Testis (tissue), 3 donors: ENCODE measurements around the gene STYXL1. TPM values are rescaled to one million over a fixed set of nuclear protein-coding genes. Genes with fewer than 3 reads are reported as not detected.

Experiments
- DNase-seq: peaks from one replicate; pipeline ENCODE4 v3.0.0-alpha.2; 2019
- H3K27ac ChIP-seq, 2 donors: fragments of 200-600 bp; sonication (generic); one replicate each; pipeline ENCODE4 v1.5.1; 2019
- H3K27me3 ChIP-seq: fragments of 200-600 bp; sonication (generic); one replicate; pipeline ENCODE4 v1.5.1; 2019
- H3K36me3 ChIP-seq: fragments of 200-600 bp; sonication (generic); one replicate; pipeline ENCODE4 v1.5.1; 2017; ENCODE audit warnings: low read depth; ENCODE audit errors: missing control alignments
- H3K4me1 ChIP-seq: fragments of 200-600 bp; sonication (generic); one replicate; pipeline ENCODE4 v1.5.1; 2019
- H3K4me3 ChIP-seq, 2 donors: fragments of 200-600 bp; sonication (generic); one replicate each; pipeline ENCODE4 v1.5.1; 2017 to 2019
- H3K9me3 ChIP-seq: fragments of 200-600 bp; sonication (generic); one replicate; pipeline ENCODE4 v1.5.1; 2017
- POLR2A ChIP-seq: fragments of 450-650 bp; IDR thresholded peaks from one replicate; pipeline ENCODE4 v1.6.1; 2017; ENCODE audit warnings: antibody characterized with exemption, mild to moderate bottlenecking, moderate library complexity
- WGBS, 2 donors: methylation state at CpG; one replicate each; pipeline ENCODE4 v1.1.5; 2018; 5-methylcytosine and 5-hydroxymethylcytosine counted together
- intact Hi-C: fragments of 100-400 bp; cut with DNase I; formaldehyde crosslinking; loops from one replicate; pipeline ENCODE4 v1.15.1; 2023; ENCODE audit warnings: low total_unique reads
- polyA plus RNA-seq: library from polyadenylated mRNA; stranded (reverse); fragments of 350-450 nt; fragmentation: Illumina TruSeq; extraction: RNeasy Lipid Tissue Mini Kit (QIAGEN cat#74804); gene quantifications from one replicate; pipeline ENCODE4 v1.2.3, GENCODE V29; 2014; ENCODE audit warnings: low read depth, low replicate concordance; ENCODE audit not compliant: insufficient read depth
- total RNA-seq, 2 donors: library from RNA; depleted of rRNA; stranded (reverse); fragments of >200 nt; gene quantifications; one replicate each; pipeline ENCODE4 v1.2.3, GENCODE V29; 2016
- TF ChIP-seq, protein P1 (sequence below), 3 experiments: fragments of 450-650 bp in 2 of 3; fragments of 200-600 bp in 1 of 3; sonication (generic) in 1 of 3; IDR thresholded peaks; one replicate each; pipeline ENCODE4 v1.5.1; 2016 to 2019; ENCODE audit warnings: antibody characterized with exemption in 3 of 3, mild to moderate bottlenecking in 2 of 3, moderate library complexity in 1 of 3

The STYXL1 gene
- total and polyA plus RNA-seq, 3 donors from 2014 or later: 47.0 to 122 (median 48.3) TPM

DNA sequence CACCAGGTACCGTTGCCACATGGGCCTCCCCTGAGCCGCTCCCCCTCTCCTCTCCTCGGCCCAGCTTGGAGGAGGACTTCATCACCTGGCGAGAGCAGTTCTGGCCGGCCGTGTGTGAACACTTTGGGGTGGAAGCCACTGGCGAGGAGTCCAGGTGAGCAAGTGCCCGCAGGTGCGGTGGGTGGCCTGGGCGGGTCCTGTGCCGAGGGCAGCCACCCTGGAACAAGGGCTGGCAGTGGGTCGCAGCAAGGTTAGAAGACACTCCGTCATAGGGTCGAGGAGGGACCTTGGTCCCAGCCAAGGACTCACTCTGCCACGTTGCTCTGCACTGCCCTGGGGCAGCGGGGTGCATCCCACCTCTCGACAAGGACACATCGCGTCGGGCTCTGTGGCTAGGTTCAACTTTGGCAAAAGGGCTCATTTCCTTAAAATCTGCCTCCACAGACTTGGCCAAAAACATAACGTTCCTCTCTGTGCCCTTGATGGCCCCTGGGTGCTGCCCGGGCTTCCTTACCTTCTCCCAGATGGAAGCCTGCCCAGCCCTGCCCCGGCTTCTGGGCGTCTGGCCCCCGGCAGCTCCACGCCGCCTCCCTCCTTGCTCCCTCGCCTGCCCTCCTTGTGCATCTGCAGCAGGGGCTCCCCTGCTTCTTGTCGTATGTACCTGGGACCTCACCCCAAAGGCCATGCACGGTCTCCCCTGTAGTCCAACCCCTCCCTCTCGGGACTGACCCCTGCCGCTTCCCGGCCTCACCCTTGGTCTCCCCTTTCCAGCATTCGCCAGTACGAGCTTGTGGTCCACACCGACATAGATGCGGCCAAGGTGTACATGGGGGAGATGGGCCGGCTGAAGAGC lies 66.1 kb downstream of the STYXL1 start:
- 74 to 76% methylated on average over 26 to 38 of the region's 38 CpGs for WGBS, 2 donors
- Histone ChIP-seq H3K4me1 (peaks cover 28% of the 10 kb centered on the region), H3K9me3 (no peaks in the 10 kb centered on the region), H3K4me3 (no peak overlapping the region), H3K27me3 (no peaks in the 10 kb centered on the region), H3K27ac (no peak overlapping the region), H3K36me3 (no peaks in the 10 kb centered on the region)
- intact Hi-C loops: no loop called here
- TF ChIP-seq, protein P1, sequence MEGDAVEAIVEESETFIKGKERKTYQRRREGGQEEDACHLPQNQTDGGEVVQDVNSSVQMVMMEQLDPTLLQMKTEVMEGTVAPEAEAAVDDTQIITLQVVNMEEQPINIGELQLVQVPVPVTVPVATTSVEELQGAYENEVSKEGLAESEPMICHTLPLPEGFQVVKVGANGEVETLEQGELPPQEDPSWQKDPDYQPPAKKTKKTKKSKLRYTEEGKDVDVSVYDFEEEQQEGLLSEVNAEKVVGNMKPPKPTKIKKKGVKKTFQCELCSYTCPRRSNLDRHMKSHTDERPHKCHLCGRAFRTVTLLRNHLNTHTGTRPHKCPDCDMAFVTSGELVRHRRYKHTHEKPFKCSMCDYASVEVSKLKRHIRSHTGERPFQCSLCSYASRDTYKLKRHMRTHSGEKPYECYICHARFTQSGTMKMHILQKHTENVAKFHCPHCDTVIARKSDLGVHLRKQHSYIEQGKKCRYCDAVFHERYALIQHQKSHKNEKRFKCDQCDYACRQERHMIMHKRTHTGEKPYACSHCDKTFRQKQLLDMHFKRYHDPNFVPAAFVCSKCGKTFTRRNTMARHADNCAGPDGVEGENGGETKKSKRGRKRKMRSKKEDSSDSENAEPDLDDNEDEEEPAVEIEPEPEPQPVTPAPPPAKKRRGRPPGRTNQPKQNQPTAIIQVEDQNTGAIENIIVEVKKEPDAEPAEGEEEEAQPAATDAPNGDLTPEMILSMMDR (IDR thresholded peaks at IDR 0.05): no peak
- TF ChIP-seq POLR2A: no peak
- no peak for DNase-seq

DNA sequence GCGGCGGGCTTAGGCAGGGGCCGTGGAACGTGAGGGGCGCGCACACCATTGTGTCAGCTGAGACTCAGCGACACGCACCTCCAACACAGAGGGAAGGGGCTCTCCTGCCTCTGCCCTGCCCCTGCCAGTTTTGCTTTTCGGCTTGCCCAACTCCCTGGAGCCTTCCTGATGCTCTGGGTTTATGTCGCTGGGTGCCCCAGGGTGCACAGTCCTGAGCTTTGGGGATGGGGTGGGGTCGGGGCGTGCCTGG lies 66.7 kb downstream of the STYXL1 start:
- intact Hi-C loops: no loop called here
- no peak for DNase-seq
- Histone ChIP-seq H3K27ac (no peak overlapping the region), H3K4me3 (no peak overlapping the region), H3K36me3 (no peaks in the 10 kb centered on the region), H3K9me3 (no peaks in the 10 kb centered on the region), H3K4me1 (peaks cover 24% of the 10 kb centered on the region), H3K27me3 (no peaks in the 10 kb centered on the region)
- no peak for TF ChIP-seq POLR2A
- TF ChIP-seq, protein P1 (IDR thresholded peaks at IDR 0.05): no peak
- whole genome bisulfite sequencing, 2 donors: 82 to 94% methylated on average over 8 to 12 of the region's 12 CpGs

DNA sequence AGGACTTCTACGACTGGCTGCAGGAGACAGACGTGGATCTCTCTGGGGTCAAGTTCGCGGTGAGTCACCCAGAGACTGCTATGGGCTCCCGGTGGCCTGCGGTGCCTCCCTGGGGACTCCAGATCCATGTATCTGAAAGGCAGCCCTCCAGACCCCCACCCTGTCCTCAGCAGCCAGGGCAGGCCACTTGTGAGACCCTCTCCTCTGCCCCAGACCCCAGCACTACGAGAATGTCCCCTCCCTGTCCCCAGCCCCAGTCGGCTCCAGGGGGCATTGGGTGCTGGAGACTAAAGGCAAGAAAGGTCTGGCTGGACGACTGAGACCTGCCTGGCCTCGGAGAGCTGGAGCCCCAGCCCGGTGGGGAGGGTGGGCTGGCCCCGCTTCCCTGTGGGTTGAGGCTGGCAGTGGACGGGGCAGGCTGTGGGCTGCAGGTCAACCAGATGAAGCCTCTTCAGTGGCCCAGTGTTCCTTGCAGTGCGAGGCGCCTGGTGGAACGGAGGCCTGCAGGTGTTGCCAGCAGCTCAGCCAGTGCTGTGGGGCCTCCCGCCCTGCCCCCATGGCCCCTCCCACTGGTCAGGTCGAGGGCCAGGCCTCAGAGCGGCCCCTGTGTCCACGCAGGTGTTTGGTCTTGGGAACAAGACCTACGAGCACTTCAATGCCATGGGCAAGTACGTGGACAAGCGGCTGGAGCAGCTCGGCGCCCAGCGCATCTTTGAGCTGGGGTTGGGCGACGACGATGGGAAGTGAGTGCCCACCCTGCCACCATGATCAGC lies 67.2 kb downstream of the STYXL1 start:
- H3K36me3 ChIP-seq: no peaks in the 10 kb centered on the region
- H3K27me3 ChIP-seq: no peaks in the 10 kb centered on the region
- intact Hi-C loops: no loop called here
- peaks cover 18% of the 10 kb centered on the region for H3K4me1 ChIP-seq
- 82 to 85% methylated on average over 13 to 26 of the region's 29 CpGs for WGBS, 2 donors
- no peak overlapping the region for H3K4me3 ChIP-seq
- no peak overlapping the region for H3K27ac ChIP-seq
- no peak for DNase-seq
- TF ChIP-seq POLR2A: no peak
- TF ChIP-seq, protein P1 (IDR thresholded peaks at IDR 0.05): no peak
- H3K9me3 ChIP-seq: no peaks in the 10 kb centered on the region

DNA sequence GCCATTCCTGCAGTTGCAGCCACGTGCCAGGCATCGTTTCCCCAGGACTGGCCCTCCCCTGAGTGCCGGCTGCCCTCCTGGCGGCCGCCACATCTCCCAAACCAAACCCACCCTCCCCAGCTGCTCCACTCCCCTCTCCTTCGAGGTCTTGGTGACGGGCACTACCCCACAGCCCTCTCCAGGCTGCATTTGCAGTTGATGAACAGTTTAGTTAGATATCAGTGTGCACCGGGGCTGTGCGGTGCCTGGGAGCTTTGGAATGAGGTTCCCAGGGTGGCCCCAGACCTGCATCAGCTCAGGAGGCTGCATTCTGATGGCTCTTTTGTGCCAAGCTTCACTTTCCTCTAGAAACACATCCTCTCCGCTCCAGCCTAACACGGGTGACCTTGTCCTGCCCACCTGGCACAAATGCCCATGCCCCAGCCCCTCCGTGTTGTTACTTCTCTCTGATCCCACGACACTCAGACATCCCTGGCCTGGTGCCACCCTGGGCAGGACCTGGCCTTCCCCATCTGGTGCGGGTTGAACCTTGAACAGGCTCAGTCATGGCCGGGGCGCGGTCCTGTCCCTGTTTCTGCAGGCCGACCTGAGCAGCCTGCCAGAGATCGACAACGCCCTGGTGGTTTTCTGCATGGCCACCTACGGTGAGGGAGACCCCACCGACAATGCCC lies 67.9 kb downstream of the STYXL1 start:
- no peaks in the 10 kb centered on the region for H3K27me3 ChIP-seq
- H3K4me3 ChIP-seq: no peak overlapping the region
- H3K36me3 ChIP-seq: no peaks in the 10 kb centered on the region
- intact Hi-C loops: no loop called here
- no peak overlapping the region for H3K27ac ChIP-seq
- WGBS, 2 donors: 68 to 93% methylated on average over 14 to 22 of the region's 22 CpGs
- no peaks in the 10 kb centered on the region for H3K9me3 ChIP-seq
- DNase-seq: no peak
- TF ChIP-seq, protein P1 (IDR thresholded peaks at IDR 0.05): no peak
- H3K4me1 ChIP-seq: peaks cover 17% of the 10 kb centered on the region
